Left colon (tissue), 2 donors: ENCODE results near the gene NASP. TPM values are rescaled to one million over a fixed set of nuclear protein-coding genes. Genes with fewer than 3 reads are reported as not detected.
"Not testable (repeated sequence)": the region's sequence is repeated elsewhere in the genome, so short reads cannot be mapped to it uniquely, and the experiment has no call there.

Source experiments
- ATAC-seq: fragments of 200-7000 bp; cut with Tn5 transposase; one replicate; pipeline ENCODE4 v1.9.1; 2020; ENCODE audit warnings: mild to moderate bottlenecking, moderate library complexity
- DNase-seq, 2 donors: peaks; one replicate each; pipeline ENCODE4 v3.0.0-alpha.2; 2020
- intact Hi-C, 2 donors: fragments of 100-400 bp; cut with DNase I in 1 of 2; cut with micrococcal nuclease in 1 of 2; formaldehyde crosslinking; loops; one replicate each; pipeline versions ENCODE4 v1.11.2 to v1.14.0; 2022; cut with DNase I, micrococcal nuclease
- total RNA-seq, 2 donors: library from RNA; stranded (reverse); fragmentation: NEBNext Ultra II Directional; extraction: Animal tissue kit (Norgen Biotek cat#: 25700); gene quantifications; one replicate each; pipeline ENCODE4 v1.2.1, GENCODE V29; 2021
- donor health status: DM: no; HTN: no; CAD: no.
- donor health status: DM: yes; HTN: yes; CAD: no.

Gene NASP
- total RNA-seq, 2 donors from 2014 or later = 41.3 to 48.7 TPM

- intact Hi-C loops = loop anchor here in 1 of 2 donors (10.0 kb wide), 1 partner anchor 53 kb away; no protein-coding TSS in a partner anchor
- ATAC-seq (no peak), DNase-seq (no peak)
Measured at GRCh38 chr1:45567911-45568310, 15.9 kb upstream of the NASP start.

- DNase-seq (no peak), ATAC-seq (no peak)
- intact Hi-C loops = loop anchor here in 1 of 2 donors (10.0 kb wide), 1 partner anchor 54 kb away; no protein-coding TSS in a partner anchor
Measured at GRCh38 chr1:45568421-45568820, 15.4 kb upstream of the NASP start.

GRCh38 chr1:45569571-45569961 is 14.3 kb upstream of the NASP start:
- intact Hi-C loops = loop anchor here in 1 of 2 donors (10.0 kb wide), 1 partner anchor 55 kb away; no protein-coding TSS in a partner anchor
- ATAC-seq (peak; percentile 4), DNase-seq (no peak)

- DNase-seq (peak; percentile 55 to 60), ATAC-seq (peak; percentile 85)
- intact Hi-C loops = loop anchor here (5.0 to 10.0 kb wide), 3 partner anchors 55 to 213 kb away; no protein-coding TSS in a partner anchor
Measured at GRCh38 chr1:45569962-45570581, 13.8 kb upstream of the NASP start.

- DNase-seq = no peak
- intact Hi-C loops = loop anchor here in 1 of 2 donors (5.0 kb wide), 2 partner anchors 58 to 213 kb away; no protein-coding TSS in a partner anchor
- no peak for ATAC-seq
Measured at GRCh38 chr1:45570631-45571030, 13.2 kb upstream of the NASP start.

GRCh38 chr1:45573231-45573804 is 10.5 kb upstream of the NASP start:
- no peak for DNase-seq
- intact Hi-C loops = loop anchor here in 1 of 2 donors (5.0 kb wide), 2 partner anchors 61 to 216 kb away; no protein-coding TSS in a partner anchor

DNA sequence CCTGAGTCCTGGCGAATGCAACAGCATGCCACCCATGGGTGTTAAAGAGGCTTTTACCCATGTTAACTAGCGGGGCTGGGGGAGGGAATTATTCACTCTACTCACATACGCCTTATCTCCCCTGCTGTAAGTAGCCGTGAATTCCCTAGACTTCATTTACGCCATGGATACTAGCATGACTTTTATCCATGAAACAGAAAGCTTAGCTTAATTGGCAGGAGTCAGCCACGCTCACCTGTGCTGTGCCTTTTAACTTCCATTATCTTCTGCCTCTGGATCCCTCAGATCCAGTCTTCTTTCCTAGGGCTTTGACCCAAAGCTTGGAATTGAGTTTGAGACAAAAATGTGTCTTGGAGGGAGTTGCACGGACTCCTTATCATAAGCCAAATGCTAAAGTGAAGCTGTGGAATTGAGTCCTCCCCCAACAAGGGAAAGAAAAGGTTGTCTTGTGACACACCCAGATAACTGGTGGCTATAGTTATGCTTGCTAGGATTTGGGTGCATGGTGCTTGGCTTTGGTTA is 9.7 kb upstream of the NASP start:
- ATAC-seq = no peak
- DNase-seq = no peak
- intact Hi-C loops = loop anchor here in 1 of 2 donors (5.0 kb wide), 2 partner anchors 62 to 217 kb away; no protein-coding TSS in a partner anchor

More at GRCh38 chr1:45573231-45573804, 10.5 kb upstream of the NASP start:
- ATAC-seq = no peak

DNA sequence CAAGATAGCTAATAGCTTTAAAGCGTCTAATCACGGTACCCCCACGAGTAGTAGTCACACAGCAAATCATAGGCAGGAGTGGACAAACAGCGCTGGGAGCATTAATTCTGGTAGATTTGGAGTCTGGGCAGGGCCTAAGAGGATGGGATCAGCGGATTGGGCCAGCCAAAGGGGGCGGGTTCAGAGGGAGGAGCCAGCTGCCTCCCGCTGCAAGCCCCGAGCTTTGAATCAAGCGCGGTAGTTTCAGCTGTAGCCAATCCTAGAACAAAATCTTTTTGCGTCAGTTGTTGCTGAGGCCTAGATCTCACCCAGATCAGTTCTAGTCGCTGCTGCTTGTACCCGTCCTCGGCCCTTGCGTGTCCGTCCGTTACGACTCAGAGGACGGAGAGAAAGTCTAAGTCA is 576 bp upstream of the NASP start:
- peak; percentile 94 to 97 for DNase-seq
- intact Hi-C loops = loop anchor here in 1 of 2 donors (10.0 kb wide), 1 partner anchor 102 kb away; the partner anchor contains the start of genes GPBP1L1 and TMEM69
- ATAC-seq = peak; percentile 79

- intact Hi-C loops = loop anchor here in 1 of 2 donors (10.0 kb wide), 1 partner anchor 100 kb away; the partner anchor contains the start of genes GPBP1L1 and TMEM69
- ATAC-seq (peak; percentile 78), DNase-seq (peak; percentile 84 to 94)
Measured at GRCh38 chr1:45584351-45585109, 689 bp downstream of the NASP start.

- no peak for ATAC-seq
- no peak for DNase-seq
- intact Hi-C loops = loop anchor here in 1 of 2 donors (10.0 kb wide), 1 partner anchor 100 kb away; the partner anchor contains the start of genes GPBP1L1 and TMEM69
Measured at GRCh38 chr1:45585110-45585426, 1.2 kb downstream of the NASP start.

- intact Hi-C loops = loop anchor here in 1 of 2 donors (10.0 kb wide), 1 partner anchor 99 kb away; the partner anchor contains the start of genes GPBP1L1 and TMEM69
- DNase-seq (no peak), ATAC-seq (no peak)
Measured at GRCh38 chr1:45585496-45586075, 1.7 kb downstream of the NASP start.

GRCh38 chr1:45586769-45587168 is 2.9 kb downstream of the NASP start:
- intact Hi-C loops = loop anchor here in 1 of 2 donors (10.0 kb wide), 1 partner anchor 98 kb away; the partner anchor contains the start of genes GPBP1L1 and TMEM69
- ATAC-seq = no peak

DNA sequence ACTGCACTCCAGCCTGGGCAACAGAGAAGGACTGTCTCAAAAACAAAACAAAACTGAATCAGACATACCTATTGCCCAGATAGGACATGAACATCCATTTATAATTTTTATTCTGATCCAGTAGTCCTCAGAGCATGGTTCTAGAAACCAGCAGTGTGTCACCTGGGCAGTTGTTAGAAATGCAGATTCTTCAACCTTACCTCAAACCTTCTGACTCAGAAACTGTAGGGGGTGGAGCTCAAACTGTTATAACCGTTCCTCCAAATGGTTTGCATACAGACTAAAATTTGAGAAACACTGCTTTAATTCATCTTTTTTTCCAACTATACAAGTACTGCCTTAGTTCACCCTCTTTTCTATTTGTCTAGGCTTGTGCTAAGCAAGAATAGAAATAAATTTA is 6.0 kb downstream of the NASP start:
- ATAC-seq = peak; percentile 37
- intact Hi-C loops = loop anchor here in 1 of 2 donors (10.0 kb wide), 1 partner anchor 95 kb away; the partner anchor contains the start of genes GPBP1L1 and TMEM69
- no peak for DNase-seq

More at GRCh38 chr1:45586769-45587168, 2.9 kb downstream of the NASP start:
- DNase-seq = no peak

DNA sequence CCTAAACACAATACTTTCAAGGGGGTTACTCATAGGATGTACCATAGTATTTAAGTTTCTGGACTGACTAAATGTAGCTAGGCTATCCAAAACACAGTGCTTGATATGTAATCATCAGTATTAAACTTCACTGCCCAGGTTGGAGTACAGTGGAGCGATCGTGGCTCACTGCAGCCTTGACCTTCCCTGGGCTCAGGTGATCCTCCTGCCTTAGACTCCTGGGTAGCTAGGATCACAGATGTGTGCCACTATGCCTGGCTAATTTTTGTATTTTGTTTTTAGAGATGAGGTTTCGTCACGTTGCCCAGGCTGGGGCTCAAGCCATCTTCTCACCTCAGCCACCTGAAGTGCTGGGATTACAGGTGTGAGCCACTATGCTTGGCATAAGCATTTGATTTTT is 10.6 kb downstream of the NASP start:
- DNase-seq = no peak
- ATAC-seq = no peak
- intact Hi-C loops = no loop called here

DNA sequence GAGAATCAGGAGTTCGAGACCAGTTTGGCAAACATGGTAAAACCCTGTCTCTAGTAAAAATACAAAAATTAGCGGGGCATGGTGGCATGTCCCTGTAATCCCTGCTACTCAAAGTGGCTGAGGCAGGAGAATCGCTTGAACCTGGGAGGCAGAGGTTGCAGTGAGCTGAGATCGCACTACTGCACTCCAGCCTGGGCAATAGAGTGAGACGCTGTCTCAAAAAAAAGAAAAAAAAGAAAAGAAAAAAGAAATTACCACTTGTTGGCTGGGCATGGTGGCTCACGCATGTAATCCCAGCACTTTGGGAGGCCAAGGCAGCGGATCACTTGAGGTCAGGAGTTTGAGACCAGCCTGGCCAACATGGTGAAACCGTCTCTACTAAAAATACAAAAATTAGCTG is 12.9 kb downstream of the NASP start:
- intact Hi-C loops, DNase-seq, ATAC-seq: not testable (repeated sequence)

- intact Hi-C loops = no loop called here
- ATAC-seq (no peak), DNase-seq (no peak)
Measured at GRCh38 chr1:45604239-45604638, 20.4 kb downstream of the NASP start.

- DNase-seq = no peak
- intact Hi-C loops = no loop called here
- ATAC-seq = no peak
Measured at GRCh38 chr1:45607404-45608074, 23.7 kb downstream of the NASP start.
